ENCODE measurements around the gene LRPAP1. TPM values are rescaled to one million over a fixed set of nuclear protein-coding genes. Genes with fewer than 3 reads are reported as not detected.

The LRPAP1 gene
- total RNA-seq, 1 donor, result 82.9 TPM

- H3K4me3 ChIP-seq (ENCODE audit: low read length), result no peak overlapping the region
- H3K27me3 ChIP-seq (ENCODE audit: insufficient read depth, low read length), result no peaks in the 10 kb centered on the region
- no peaks in the 10 kb centered on the region for H3K9me3 ChIP-seq (ENCODE audit: low read depth, low read length)
- H3K4me1 ChIP-seq (ENCODE audit: insufficient read depth, low read length), result peaks cover 10% of the 10 kb centered on the region
These were observed 47.9 kb downstream of the LRPAP1 start for GRCh38 chr4:3484057-3484973.

GRCh38 chr4:3483471-3483921 is 48.7 kb downstream of the LRPAP1 start:
- peaks cover 10% of the 10 kb centered on the region for H3K4me1 ChIP-seq (ENCODE audit: insufficient read depth, low read length)
- no peak overlapping the region for H3K4me3 ChIP-seq (ENCODE audit: low read length)
- H3K27me3 ChIP-seq (ENCODE audit: insufficient read depth, low read length), result no peaks in the 10 kb centered on the region
- no peaks in the 10 kb centered on the region for H3K9me3 ChIP-seq (ENCODE audit: low read depth, low read length)

GRCh38 chr4:3482707-3483106 is 49.5 kb downstream of the LRPAP1 start:
- Histone ChIP-seq H3K27me3 (ENCODE audit: insufficient read depth, low read length) (no peaks in the 10 kb centered on the region), H3K4me1 (ENCODE audit: insufficient read depth, low read length) (peaks cover 10% of the 10 kb centered on the region), H3K4me3 (ENCODE audit: low read length) (no peak overlapping the region), H3K9me3 (ENCODE audit: low read depth, low read length) (no peaks in the 10 kb centered on the region)

DNA sequence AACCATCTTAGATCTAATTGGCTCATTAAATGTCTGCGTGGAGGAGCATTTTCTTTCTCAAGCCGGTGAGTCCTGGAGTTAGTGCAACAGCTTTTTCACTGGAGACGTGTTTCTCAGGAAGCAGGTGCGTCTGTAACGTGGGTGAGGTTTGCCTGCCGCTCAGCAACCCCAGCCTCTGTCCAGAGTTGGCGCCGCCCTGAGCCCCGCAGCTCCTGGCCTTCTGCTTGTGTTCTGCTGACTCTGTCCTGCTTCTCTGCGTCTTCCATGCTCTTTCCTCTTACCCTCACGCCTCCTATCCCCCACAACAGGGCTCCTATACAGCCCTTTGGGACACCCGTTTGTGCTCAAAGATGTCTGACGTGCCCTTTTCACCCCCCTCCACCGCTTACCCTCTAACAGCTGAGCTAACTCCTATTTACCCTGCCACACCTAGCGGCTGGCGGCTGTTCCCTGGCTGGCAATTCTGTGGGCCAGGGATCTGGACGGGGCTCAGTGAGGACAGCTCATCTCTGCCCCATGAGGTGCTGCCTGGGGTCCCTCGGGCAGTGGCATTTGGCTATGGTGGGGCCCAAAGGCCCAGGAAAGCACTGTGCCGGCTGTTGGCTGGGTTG is 50.3 kb downstream of the LRPAP1 start:
- Histone ChIP-seq H3K4me3 (ENCODE audit: low read length) (no peak overlapping the region), H3K4me1 (ENCODE audit: insufficient read depth, low read length) (peaks cover 10% of the 10 kb centered on the region), H3K27me3 (ENCODE audit: insufficient read depth, low read length) (no peaks in the 10 kb centered on the region), H3K9me3 (ENCODE audit: low read depth, low read length) (no peaks in the 10 kb centered on the region)

DNA sequence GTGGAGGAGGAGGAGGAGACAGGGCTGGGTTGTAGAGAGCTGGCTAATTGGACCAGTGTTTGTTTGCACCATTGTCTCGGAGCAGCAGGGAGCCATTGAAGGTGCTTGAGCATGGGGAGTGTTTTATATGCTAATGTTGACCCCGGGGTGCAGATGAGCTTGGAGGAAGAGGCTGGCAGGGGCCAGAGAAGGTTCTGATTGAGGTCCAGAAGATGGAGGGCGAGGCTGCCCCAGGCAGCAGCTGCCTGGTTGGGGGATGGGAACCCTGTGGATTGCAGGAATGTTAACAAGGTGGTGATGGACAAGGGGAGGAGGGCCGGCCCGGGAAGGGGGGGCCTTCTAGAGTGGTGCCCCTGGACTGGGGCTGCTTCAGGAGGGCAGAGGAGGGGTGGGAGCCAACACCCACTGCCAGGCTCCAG is 51.1 kb downstream of the LRPAP1 start:
- no peaks in the 10 kb centered on the region for H3K27me3 ChIP-seq (ENCODE audit: insufficient read depth, low read length)
- peaks cover 10% of the 10 kb centered on the region for H3K4me1 ChIP-seq (ENCODE audit: insufficient read depth, low read length)
- no peak overlapping the region for H3K4me3 ChIP-seq (ENCODE audit: low read length)
- H3K9me3 ChIP-seq (ENCODE audit: low read depth, low read length), result no peaks in the 10 kb centered on the region

- H3K4me3 ChIP-seq (ENCODE audit: low read length), result no peak overlapping the region
These were observed 51.6 kb downstream of the LRPAP1 start for GRCh38 chr4:3480528-3481112.

DNA sequence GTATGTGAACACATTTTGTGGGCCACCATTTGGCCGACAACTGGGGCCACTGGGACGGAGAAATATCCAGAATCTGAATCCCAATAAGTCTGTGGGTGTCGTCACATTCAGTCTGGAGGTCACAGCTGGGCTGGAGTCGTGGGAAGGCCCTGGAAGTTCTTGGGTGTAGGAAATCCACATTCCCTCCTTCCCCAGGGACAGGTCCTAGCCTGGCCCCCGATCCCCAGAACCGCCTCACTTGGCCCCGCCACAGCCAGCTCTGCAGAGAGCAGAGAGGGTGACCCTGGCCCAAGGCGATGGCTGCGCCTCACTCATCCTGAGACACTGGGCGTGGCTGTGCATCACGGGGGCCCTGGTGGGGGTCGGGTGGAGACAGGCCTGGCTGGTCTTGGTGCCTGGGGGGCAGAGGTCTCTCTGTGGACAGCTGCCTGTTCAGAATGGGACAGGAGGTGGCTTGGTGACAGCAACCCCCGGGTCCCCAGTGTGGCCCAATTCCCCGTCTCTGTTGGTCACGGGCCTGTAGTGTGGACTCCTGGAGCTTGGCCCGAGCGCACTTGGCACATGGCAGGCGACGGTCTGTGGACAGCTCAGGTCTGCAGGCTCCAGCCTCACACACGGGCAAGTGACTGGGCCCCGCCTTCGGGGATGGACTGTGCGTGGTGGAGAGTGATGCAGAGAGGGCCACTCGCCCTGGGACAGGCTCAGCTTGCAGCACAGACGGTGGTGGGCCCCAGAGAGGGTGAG is 52.7 kb downstream of the LRPAP1 start:
- Histone ChIP-seq H3K4me1 (ENCODE audit: insufficient read depth, low read length) (peaks cover 3% of the 10 kb centered on the region), H3K27me3 (ENCODE audit: insufficient read depth, low read length) (no peaks in the 10 kb centered on the region), H3K9me3 (ENCODE audit: low read depth, low read length) (no peaks in the 10 kb centered on the region), H3K4me3 (ENCODE audit: low read length) (no peak overlapping the region)

More at GRCh38 chr4:3480528-3481112, 51.6 kb downstream of the LRPAP1 start:
- no peaks in the 10 kb centered on the region for H3K9me3 ChIP-seq (ENCODE audit: low read depth, low read length)
- peaks cover 9% of the 10 kb centered on the region for H3K4me1 ChIP-seq (ENCODE audit: insufficient read depth, low read length)
- H3K27me3 ChIP-seq (ENCODE audit: insufficient read depth, low read length), result no peaks in the 10 kb centered on the region

DNA sequence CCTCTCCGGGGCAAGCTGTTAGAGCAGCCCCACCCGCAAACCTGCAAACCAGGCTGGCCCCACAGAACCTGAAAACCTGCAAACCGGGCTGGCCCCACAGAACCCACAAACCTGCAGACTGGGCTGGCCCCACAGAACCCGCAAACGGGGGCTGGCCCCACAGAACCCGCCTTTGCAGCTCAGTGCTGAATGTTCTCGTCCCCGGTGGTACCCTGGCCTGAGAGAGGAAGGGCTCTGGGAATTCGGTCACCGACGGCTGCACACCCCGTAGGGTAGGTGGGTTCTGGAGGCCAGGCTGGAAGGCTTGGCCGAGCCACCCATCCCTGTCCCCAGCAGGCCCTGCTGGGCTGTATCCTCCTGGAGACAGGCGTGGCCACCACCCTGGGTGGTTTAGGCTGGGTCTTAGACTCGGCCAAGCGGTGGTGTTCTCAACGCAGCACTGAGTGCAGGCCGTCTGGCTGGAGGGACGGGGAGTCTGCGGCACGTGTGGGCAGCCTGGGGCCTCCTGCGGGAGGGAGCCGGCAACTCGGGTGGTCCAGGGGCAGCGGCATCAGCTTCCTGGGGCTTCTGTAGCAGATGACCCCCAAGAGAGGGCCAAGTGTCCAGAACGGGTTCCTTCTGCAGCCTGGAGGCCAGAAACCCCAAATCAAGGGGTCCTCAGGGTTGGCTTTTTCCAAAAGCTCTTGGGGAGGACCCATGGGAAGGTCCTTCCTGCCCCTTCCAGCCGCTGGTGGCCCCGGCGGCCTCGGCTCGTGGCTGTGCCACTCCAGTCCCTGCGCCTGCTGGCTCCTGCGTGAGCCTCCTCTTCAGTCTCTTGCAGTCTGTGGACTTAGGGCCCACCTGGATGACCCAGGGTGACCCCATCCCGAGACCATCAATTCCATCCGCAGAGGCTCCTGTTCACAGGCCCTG is 53.5 kb downstream of the LRPAP1 start:
- Histone ChIP-seq H3K27me3 (ENCODE audit: insufficient read depth, low read length) (no peaks in the 10 kb centered on the region), H3K4me1 (ENCODE audit: insufficient read depth, low read length) (peaks cover 3% of the 10 kb centered on the region), H3K4me3 (ENCODE audit: low read length) (no peak overlapping the region), H3K9me3 (ENCODE audit: low read depth, low read length) (no peaks in the 10 kb centered on the region)

DNA sequence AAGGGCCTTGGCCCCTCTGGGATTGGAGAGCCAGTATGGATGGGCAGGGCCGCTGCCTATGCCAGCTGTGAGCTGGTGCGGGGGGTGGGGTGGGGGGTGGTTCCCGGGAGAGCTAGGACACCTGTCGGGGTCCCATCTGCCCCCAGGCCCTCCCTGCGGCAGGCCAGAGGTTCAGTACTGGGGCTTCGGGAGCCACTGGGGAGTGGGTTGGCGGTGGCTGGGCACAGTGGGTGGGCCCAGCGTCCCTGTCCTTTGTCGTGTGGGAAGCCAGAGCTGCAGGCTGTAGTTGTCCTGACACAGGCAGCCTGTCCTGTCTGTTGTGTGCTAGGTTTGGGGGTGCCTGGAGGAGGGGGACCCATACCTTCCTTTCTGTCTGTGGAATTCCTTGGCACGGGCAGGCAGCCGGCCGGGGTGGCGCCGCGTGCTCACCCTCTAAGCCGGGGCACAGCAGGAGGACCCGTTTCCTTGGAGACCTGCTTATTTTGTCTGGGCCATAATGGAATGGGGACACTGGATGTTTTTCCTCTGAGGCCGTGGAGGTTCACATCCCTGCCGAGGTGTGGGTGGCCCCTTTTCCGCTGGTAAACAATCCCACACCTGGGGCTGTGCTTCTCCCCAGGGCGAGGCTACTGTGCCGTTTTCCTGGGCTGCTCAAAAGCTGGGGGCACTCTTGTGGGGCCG is 54.3 kb downstream of the LRPAP1 start:
- Histone ChIP-seq H3K27me3 (ENCODE audit: insufficient read depth, low read length) (no peaks in the 10 kb centered on the region), H3K9me3 (ENCODE audit: low read depth, low read length) (no peaks in the 10 kb centered on the region), H3K4me3 (ENCODE audit: low read length) (no peak overlapping the region), H3K4me1 (ENCODE audit: insufficient read depth, low read length) (peaks cover 3% of the 10 kb centered on the region)

DNA sequence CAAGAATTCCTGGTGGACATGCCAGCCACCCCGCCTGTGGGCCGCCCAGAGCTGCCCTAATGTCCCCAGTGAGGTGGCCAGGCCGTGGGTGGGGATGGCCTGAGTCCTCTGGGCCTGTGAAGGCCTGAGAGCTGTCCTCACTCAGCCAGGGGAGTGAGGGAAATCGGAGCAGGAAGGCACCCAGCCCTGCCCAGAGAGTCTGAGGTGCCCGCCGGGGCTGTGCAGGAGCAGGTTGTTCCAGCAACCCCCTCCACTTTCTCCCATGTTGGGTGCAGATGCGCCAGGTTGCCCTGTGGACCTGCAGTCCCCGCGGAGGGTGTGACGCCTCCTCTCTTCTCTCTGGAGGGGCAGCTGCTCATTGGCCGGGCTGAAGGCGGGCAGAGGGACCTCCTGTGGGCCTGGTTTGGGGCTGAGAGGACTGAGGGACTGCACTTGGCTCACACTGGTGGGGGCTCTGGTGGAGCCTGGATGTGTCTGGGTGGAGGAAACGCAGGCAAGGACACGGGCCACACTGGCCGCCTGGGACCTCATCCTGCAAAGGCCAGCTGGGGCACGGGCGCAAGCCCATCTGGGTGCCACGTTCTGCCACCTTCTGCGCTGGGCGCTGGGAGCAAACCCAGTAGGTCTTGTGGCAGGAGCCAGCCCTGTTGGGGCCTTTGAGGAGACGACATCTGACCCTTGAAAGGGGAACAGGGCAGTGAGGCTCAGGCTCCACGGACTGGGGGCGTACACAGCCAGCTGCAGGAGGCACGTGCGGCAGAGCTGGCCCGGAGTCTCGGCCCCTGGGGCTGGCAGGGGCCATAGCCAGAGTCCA is 55.1 kb downstream of the LRPAP1 start:
- Histone ChIP-seq H3K4me1 (ENCODE audit: insufficient read depth, low read length) (peaks cover 3% of the 10 kb centered on the region), H3K27me3 (ENCODE audit: insufficient read depth, low read length) (no peaks in the 10 kb centered on the region), H3K9me3 (ENCODE audit: low read depth, low read length) (no peaks in the 10 kb centered on the region), H3K4me3 (ENCODE audit: low read length) (no peak overlapping the region)

DNA sequence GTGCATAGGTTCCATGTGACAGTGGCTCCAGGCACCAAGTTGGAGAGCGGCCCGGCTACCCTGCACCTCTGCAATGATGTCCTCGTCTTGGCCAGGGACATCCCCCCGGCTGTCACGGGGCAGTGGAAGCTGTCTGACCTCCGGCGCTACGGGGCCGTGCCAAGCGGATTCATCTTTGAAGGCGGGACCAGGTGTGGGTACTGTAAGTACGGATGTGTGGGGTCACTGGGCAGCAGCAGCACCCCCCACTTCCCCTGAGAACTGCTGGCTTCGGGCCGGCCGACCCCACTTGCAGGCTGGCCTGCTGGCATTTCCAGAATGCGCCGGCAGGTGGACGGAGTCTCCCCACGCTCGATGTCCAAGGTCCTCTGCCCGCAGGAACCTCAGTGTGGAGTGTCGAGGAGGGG is 55.9 kb downstream of the LRPAP1 start:
- Histone ChIP-seq H3K4me3 (ENCODE audit: low read length) (no peak overlapping the region), H3K4me1 (ENCODE audit: insufficient read depth, low read length) (peaks cover 3% of the 10 kb centered on the region), H3K27me3 (ENCODE audit: insufficient read depth, low read length) (no peaks in the 10 kb centered on the region), H3K9me3 (ENCODE audit: low read depth, low read length) (no peaks in the 10 kb centered on the region)

DNA sequence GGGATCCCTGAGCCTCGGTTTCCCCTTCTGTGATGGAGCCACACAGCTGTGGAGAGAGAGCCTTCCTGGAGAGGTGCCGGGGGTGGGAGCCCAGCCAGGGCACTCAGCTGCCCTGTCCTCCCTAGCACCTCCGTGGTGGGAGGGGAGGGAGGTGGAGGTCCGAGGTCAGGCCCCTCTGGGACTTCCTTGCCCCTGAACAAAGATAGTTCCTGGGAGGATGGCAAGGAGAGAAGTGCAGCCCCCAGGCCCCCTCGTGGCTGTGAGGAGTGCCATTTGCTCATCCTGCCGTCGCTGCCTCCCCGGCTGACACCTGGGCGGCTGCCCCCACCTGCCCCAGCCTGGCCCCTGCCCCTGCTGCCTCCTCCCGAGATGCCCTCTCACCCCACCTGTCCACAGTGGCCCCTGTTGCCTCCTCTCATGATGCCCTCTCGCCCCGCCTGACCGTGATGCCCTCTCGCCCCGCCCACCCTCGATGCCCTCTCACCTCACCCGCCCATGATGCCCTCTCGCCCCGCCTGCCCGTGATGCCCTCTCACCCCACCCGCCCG is 56.4 kb downstream of the LRPAP1 start:
- H3K27me3 ChIP-seq (ENCODE audit: insufficient read depth, low read length), result no peaks in the 10 kb centered on the region
- H3K4me1 ChIP-seq (ENCODE audit: insufficient read depth, low read length), result peaks cover 3% of the 10 kb centered on the region
- H3K9me3 ChIP-seq (ENCODE audit: low read depth, low read length), result no peaks in the 10 kb centered on the region
- H3K4me3 ChIP-seq (ENCODE audit: low read length), result no peak overlapping the region

Data from mononuclear cell (primary cell).